DOHH2 (cell line): Measurements from ENCODE around the gene ADAMTS12.

ENCODE experiments used
- EZH2phosphoT487 ChIP-seq: fragments of 200-600 bp; sonication (generic); IDR thresholded peaks from 2 replicates; pipeline ENCODE4 v1.6.1; 2017; ENCODE audit warnings: borderline replicate concordance, mild to moderate bottlenecking, antibody characterized with exemption, low read length, moderate library complexity, mixed read lengths
- TF ChIP-seq, protein P1 (sequence below): fragments of 200-600 bp; sonication (generic); IDR thresholded peaks from one replicate; pipeline ENCODE4 v1.5.1; 2014; ENCODE audit warnings: antibody characterized with exemption, mild to moderate bottlenecking, low read depth, low read length; ENCODE audit not compliant: poor library complexity, severe bottlenecking

- TF ChIP-seq, protein P1, sequence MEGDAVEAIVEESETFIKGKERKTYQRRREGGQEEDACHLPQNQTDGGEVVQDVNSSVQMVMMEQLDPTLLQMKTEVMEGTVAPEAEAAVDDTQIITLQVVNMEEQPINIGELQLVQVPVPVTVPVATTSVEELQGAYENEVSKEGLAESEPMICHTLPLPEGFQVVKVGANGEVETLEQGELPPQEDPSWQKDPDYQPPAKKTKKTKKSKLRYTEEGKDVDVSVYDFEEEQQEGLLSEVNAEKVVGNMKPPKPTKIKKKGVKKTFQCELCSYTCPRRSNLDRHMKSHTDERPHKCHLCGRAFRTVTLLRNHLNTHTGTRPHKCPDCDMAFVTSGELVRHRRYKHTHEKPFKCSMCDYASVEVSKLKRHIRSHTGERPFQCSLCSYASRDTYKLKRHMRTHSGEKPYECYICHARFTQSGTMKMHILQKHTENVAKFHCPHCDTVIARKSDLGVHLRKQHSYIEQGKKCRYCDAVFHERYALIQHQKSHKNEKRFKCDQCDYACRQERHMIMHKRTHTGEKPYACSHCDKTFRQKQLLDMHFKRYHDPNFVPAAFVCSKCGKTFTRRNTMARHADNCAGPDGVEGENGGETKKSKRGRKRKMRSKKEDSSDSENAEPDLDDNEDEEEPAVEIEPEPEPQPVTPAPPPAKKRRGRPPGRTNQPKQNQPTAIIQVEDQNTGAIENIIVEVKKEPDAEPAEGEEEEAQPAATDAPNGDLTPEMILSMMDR: no peak
- no peak for TF ChIP-seq EZH2phosphoT487
Measured at GRCh38 chr5:33781286-33781685, 110.5 kb downstream of the ADAMTS12 start.
